WTC11 (cell line): ENCODE data around the gene PSMD6. TPM values are rescaled to one million over a fixed set of nuclear protein-coding genes. Genes with fewer than 3 reads are reported as not detected.

Experiments used
- ATAC-seq: fragments of 200-7000 bp; cut with Tn5 transposase; 2 replicates; pipeline ENCODE4 v1.10.0; 2021; ENCODE audit warnings: mild to moderate bottlenecking, moderate library complexity
- CTCF ChIA-PET: fragments of 300-600 bp; sonication (Branson Sonifier 250); formaldehyde crosslinking; loops from one replicate; lab custom pipeline; 2021; ENCODE audit warnings: antibody characterized with exemption; lab: Charles Lee
- POLR2A ChIA-PET: fragments of 350-600 bp; sonication (Branson Sonifier 250); formaldehyde crosslinking; loops from one replicate; lab custom pipeline; 2021; ENCODE audit warnings: antibody characterized with exemption; lab: Charles Lee
- DNase-seq: peaks from one replicate; pipeline ENCODE4 v3.0.0; 2021; ENCODE audit warnings: low spot score
- H3K27ac Mint-ChIP-seq: 2 replicates; pipeline ENCODE4 v1.8.0; 2021; ENCODE audit warnings: mixed read lengths
- H3K27me3 Mint-ChIP-seq: 2 replicates; pipeline ENCODE4 v1.8.0; 2021; ENCODE audit warnings: low read depth, mild to moderate bottlenecking, moderate library complexity, mixed read lengths
- H3K36me3 Mint-ChIP-seq: 2 replicates; pipeline ENCODE4 v1.8.0; 2021; ENCODE audit warnings: mixed read lengths
- H3K4me1 Mint-ChIP-seq: 2 replicates; pipeline ENCODE4 v1.8.0; 2022; ENCODE audit warnings: mixed read lengths
- H3K4me3 Mint-ChIP-seq: 2 replicates; pipeline ENCODE4 v1.8.0; 2021; ENCODE audit warnings: mild to moderate bottlenecking, moderate library complexity, mixed read lengths
- H3K9me3 Mint-ChIP-seq: 2 replicates; pipeline ENCODE4 v1.8.0; 2021; ENCODE audit warnings: mixed read lengths
- ELF4 ChIP-seq: sonication (generic); formaldehyde crosslinking; IDR thresholded peaks from 2 replicates; pipeline ENCODE4 v1.8.1; 2022; ENCODE audit warnings: low read depth, mild to moderate bottlenecking, moderate library complexity, missing genetic modification reagents
- FOXP1 ChIP-seq: sonication (generic); formaldehyde crosslinking; IDR thresholded peaks from 2 replicates; pipeline ENCODE4 v1.8.0; 2022; ENCODE audit warnings: missing genetic modification reagents, mild to moderate bottlenecking, moderate library complexity, borderline replicate concordance
- GRHL2 ChIP-seq: fragments of 250-450 bp; sonication (Bioruptor Pico); IDR thresholded peaks from 2 replicates; pipeline ENCODE4 v1.8.0; 2022; ENCODE audit warnings: mild to moderate bottlenecking, moderate library complexity; ENCODE audit not compliant: insufficient replicate concordance, severe bottlenecking
- GTF2I ChIP-seq: fragments of 250-450 bp; sonication (Bioruptor Pico); conservative IDR thresholded peaks from 2 replicates; pipeline ENCODE4 v1.4.0; 2021; ENCODE audit warnings: mild to moderate bottlenecking
- JUN ChIP-seq: sonication (generic); formaldehyde crosslinking; IDR thresholded peaks from 2 replicates; pipeline ENCODE4 v1.8.0; 2023; ENCODE audit warnings: mild to moderate bottlenecking, missing genetic modification reagents
- MXD4 ChIP-seq: fragments of 250-450 bp; sonication (Bioruptor Pico); IDR thresholded peaks from 2 replicates; pipeline ENCODE4 v1.8.0; 2021; ENCODE audit warnings: mild to moderate bottlenecking, moderate library complexity, borderline replicate concordance
- NFATC4 ChIP-seq: fragments of 250-450 bp; sonication (Bioruptor Pico); IDR thresholded peaks from 2 replicates; pipeline ENCODE4 v1.9.0; 2021; ENCODE audit warnings: mild to moderate bottlenecking
- OVOL2 ChIP-seq: fragments of 250-450 bp; sonication (Bioruptor Pico); IDR thresholded peaks from 2 replicates; pipeline ENCODE4 v1.9.0; 2021; ENCODE audit warnings: mild to moderate bottlenecking, borderline replicate concordance
- SMAD3 ChIP-seq: sonication (generic); formaldehyde crosslinking; IDR thresholded peaks from 2 replicates; pipeline ENCODE4 v1.8.0; 2022; ENCODE audit warnings: missing genetic modification reagents, mild to moderate bottlenecking, borderline replicate concordance
- SMAD4 ChIP-seq: sonication (generic); formaldehyde crosslinking; IDR thresholded peaks from 2 replicates; pipeline ENCODE4 v1.8.0; 2022; ENCODE audit warnings: mild to moderate bottlenecking, missing genetic modification reagents
- SP1 ChIP-seq: sonication (generic); formaldehyde crosslinking; conservative IDR thresholded peaks from 2 replicates; pipeline ENCODE4 v1.8.1; 2022; ENCODE audit warnings: missing genetic modification reagents
- TCF7 ChIP-seq: sonication (generic); formaldehyde crosslinking; IDR thresholded peaks from 2 replicates; pipeline ENCODE4 v1.8.0; 2022; ENCODE audit warnings: mild to moderate bottlenecking, low read depth, missing genetic modification reagents, moderate library complexity
- ZBTB21 ChIP-seq: sonication (generic); formaldehyde crosslinking; IDR thresholded peaks from 2 replicates; pipeline ENCODE4 v1.8.1; 2023; ENCODE audit warnings: mild to moderate bottlenecking, missing genetic modification reagents, borderline replicate concordance
- ZNF138 ChIP-seq: sonication (generic); formaldehyde crosslinking; conservative IDR thresholded peaks from 2 replicates; pipeline ENCODE4 v1.8.1; 2022; ENCODE audit warnings: mild to moderate bottlenecking, moderate library complexity, missing genetic modification reagents
- ZNF263 ChIP-seq: sonication (generic); formaldehyde crosslinking; IDR thresholded peaks from 2 replicates; pipeline ENCODE4 v1.8.1; 2022; ENCODE audit warnings: low read depth, mild to moderate bottlenecking, moderate library complexity, missing genetic modification reagents
- ZNF416 ChIP-seq: fragments of 250-450 bp; sonication (Bioruptor Pico); IDR thresholded peaks from 2 replicates; pipeline ENCODE4 v1.9.0; 2021; ENCODE audit warnings: mild to moderate bottlenecking, inconsistent platforms
- total RNA-seq: library from RNA; stranded (reverse); gene quantifications from 3 replicates; pipeline ENCODE4 v1.2.3, GENCODE V29; 2021
- TF ChIP-seq, protein P1 (sequence below): sonication (generic); formaldehyde crosslinking; IDR thresholded peaks from 2 replicates; pipeline ENCODE4 v1.8.1; 2022; ENCODE audit warnings: mild to moderate bottlenecking, missing genetic modification reagents, moderate library complexity, borderline replicate concordance
- TF ChIP-seq, protein P2 (sequence below): fragments of 250-450 bp; sonication (Bioruptor Pico); IDR thresholded peaks from 2 replicates; pipeline ENCODE4 v1.9.0; 2021; ENCODE audit warnings: moderate library complexity, mild to moderate bottlenecking, inconsistent platforms, borderline replicate concordance
- TF ChIP-seq, protein P3 (sequence below): sonication (generic); formaldehyde crosslinking; IDR thresholded peaks from 2 replicates; pipeline ENCODE4 v1.8.1; 2023; ENCODE audit warnings: mild to moderate bottlenecking, moderate library complexity, missing genetic modification reagents
- TF ChIP-seq, protein P4 (sequence below): sonication (generic); formaldehyde crosslinking; IDR thresholded peaks from 2 replicates; pipeline ENCODE4 v1.8.0; 2022; ENCODE audit warnings: mild to moderate bottlenecking, missing genetic modification reagents
- TF ChIP-seq, protein P5 (sequence below): sonication (generic); formaldehyde crosslinking; IDR thresholded peaks from 2 replicates; pipeline ENCODE4 v1.8.0; 2022; ENCODE audit warnings: mild to moderate bottlenecking, missing genetic modification reagents
- TF ChIP-seq, protein P6 (sequence below): sonication (generic); formaldehyde crosslinking; IDR thresholded peaks from 2 replicates; pipeline ENCODE4 v1.8.0; 2023; ENCODE audit warnings: missing genetic modification reagents
- TF ChIP-seq, protein P7 (sequence below): sonication (generic); formaldehyde crosslinking; IDR thresholded peaks from 2 replicates; pipeline ENCODE4 v1.8.1; 2023; ENCODE audit warnings: mild to moderate bottlenecking, missing genetic modification reagents, moderate library complexity
- TF ChIP-seq, protein P8 (sequence below): fragments of 250-450 bp; sonication (Bioruptor Pico); IDR thresholded peaks from 2 replicates; pipeline ENCODE4 v1.8.0; 2021; ENCODE audit warnings: mild to moderate bottlenecking
- TF ChIP-seq, protein P9 (sequence below): sonication (generic); formaldehyde crosslinking; IDR thresholded peaks from 2 replicates; pipeline ENCODE4 v1.8.1; 2023; ENCODE audit warnings: mild to moderate bottlenecking, missing genetic modification reagents, borderline replicate concordance

PSMD6 gene
- total RNA-seq, 1 experiment from 2014 or later, result 105 TPM

DNA sequence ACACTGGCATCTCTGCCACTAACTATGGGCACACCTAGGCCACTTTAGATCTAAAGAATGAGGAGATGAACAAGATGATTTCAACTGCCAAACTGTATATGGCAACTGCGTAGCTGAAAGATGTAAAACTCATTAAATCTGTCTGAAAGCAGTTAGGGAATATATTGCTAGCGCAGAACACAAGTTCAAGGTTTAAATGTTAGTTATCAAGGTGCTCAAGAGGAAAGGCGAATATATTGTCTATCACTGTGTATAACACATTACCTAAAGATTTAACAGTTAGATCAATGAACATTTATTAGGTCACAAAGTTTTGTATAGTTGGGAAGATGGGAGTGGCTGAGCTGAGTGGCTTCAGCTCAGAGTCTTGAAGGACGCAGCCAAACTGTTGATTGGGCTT, 33.9 kb upstream of the PSMD6 start (continued):
- TF ChIP-seq, protein P1, sequence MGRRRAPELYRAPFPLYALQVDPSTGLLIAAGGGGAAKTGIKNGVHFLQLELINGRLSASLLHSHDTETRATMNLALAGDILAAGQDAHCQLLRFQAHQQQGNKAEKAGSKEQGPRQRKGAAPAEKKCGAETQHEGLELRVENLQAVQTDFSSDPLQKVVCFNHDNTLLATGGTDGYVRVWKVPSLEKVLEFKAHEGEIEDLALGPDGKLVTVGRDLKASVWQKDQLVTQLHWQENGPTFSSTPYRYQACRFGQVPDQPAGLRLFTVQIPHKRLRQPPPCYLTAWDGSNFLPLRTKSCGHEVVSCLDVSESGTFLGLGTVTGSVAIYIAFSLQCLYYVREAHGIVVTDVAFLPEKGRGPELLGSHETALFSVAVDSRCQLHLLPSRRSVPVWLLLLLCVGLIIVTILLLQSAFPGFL (CRISPR knock-in tag), result no peak
- TF ChIP-seq OVOL2 (CRISPR knock-in tag) (no peak), ZNF138 (no peak), MXD4 (CRISPR knock-in tag) (no peak), GTF2I (no peak), ZNF263 (CRISPR knock-in tag) (no peak), JUN (CRISPR knock-in tag) (no peak), NFATC4 (no peak), TCF7 (CRISPR knock-in tag) (no peak), FOXP1 (CRISPR knock-in tag) (no peak)
- TF ChIP-seq, protein P2, sequence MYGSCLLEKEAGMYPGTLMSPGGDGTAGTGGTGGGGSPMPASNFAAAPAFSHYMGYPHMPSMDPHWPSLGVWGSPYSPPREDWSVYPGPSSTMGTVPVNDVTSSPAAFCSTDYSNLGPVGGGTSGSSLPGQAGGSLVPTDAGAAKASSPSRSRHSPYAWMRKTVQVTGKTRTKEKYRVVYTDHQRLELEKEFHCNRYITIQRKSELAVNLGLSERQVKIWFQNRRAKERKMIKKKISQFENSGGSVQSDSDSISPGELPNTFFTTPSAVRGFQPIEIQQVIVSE (CRISPR knock-in tag), result no peak
- TF ChIP-seq, protein P3, sequence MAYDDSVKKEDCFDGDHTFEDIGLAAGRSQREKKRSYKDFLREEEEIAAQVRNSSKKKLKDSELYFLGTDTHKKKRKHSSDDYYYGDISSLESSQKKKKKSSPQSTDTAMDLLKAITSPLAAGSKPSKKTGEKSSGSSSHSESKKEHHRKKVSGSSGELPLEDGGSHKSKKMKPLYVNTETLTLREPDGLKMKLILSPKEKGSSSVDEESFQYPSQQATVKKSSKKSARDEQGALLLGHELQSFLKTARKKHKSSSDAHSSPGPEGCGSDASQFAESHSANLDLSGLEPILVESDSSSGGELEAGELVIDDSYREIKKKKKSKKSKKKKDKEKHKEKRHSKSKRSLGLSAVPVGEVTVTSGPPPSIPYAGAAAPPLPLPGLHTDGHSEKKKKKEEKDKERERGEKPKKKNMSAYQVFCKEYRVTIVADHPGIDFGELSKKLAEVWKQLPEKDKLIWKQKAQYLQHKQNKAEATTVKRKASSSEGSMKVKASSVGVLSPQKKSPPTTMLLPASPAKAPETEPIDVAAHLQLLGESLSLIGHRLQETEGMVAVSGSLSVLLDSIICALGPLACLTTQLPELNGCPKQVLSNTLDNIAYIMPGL, result no peak
- TF ChIP-seq, protein P4, sequence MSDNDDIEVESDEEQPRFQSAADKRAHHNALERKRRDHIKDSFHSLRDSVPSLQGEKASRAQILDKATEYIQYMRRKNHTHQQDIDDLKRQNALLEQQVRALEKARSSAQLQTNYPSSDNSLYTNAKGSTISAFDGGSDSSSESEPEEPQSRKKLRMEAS, result no peak
- TF ChIP-seq, protein P5, sequence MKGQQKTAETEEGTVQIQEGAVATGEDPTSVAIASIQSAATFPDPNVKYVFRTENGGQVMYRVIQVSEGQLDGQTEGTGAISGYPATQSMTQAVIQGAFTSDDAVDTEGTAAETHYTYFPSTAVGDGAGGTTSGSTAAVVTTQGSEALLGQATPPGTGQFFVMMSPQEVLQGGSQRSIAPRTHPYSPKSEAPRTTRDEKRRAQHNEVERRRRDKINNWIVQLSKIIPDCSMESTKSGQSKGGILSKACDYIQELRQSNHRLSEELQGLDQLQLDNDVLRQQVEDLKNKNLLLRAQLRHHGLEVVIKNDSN (CRISPR knock-in tag), result no peak
- TF ChIP-seq, protein P6, sequence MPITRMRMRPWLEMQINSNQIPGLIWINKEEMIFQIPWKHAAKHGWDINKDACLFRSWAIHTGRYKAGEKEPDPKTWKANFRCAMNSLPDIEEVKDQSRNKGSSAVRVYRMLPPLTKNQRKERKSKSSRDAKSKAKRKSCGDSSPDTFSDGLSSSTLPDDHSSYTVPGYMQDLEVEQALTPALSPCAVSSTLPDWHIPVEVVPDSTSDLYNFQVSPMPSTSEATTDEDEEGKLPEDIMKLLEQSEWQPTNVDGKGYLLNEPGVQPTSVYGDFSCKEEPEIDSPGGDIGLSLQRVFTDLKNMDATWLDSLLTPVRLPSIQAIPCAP (CRISPR knock-in tag), result no peak
- TF ChIP-seq, protein P7, sequence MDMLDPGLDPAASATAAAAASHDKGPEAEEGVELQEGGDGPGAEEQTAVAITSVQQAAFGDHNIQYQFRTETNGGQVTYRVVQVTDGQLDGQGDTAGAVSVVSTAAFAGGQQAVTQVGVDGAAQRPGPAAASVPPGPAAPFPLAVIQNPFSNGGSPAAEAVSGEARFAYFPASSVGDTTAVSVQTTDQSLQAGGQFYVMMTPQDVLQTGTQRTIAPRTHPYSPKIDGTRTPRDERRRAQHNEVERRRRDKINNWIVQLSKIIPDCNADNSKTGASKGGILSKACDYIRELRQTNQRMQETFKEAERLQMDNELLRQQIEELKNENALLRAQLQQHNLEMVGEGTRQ, result no peak

DNA sequence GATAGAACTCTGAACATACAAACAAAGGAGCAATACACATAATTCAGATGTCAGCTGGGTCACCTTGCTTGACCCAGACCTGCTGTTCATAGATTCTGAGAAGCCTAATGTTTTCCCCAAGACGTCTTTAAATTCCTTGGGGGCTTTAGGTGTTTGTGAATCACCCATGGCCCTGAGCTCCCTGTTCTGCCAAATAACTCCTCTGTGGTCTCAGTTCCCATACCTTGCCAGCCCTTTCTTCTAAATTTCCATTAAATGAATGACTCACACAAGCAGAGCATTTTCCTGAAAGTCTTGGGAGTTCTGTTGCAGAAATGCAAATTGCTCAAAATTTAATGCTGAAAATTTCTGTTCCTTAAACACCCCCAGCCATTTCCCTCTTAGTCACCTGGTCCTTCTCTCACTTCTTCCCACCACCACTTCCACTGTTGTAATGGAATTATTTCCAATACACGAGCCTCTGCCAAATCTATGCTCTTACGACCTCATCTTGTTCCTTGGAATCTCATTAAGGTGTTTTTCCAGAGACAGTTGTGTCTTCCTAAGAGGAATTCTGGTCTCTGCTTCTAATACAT, 33.4 kb upstream of the PSMD6 start:
- 0 out of 2 replicates have a peak, but pooled peaks cover 1% of the 10 kb centered on the region for H3K4me1 Mint-ChIP-seq
- H3K27ac Mint-ChIP-seq, result no peak overlapping the region; the same call in 1 of the 2 replicates
- H3K4me3 Mint-ChIP-seq, result no peak overlapping the region
- POLR2A ChIA-PET, result interaction anchor here (0.6 kb wide), 1 partner anchor 392 kb away, joined by 3 read pairs; no protein-coding TSS in a partner anchor
- H3K36me3 Mint-ChIP-seq, result no peaks in the 10 kb centered on the region
- CTCF ChIA-PET, result interaction anchor here (0.6 kb wide), 1 partner anchor 33 kb away, joined by 6 read pairs; no protein-coding TSS in a partner anchor
- H3K27me3 Mint-ChIP-seq, result peaks cover 7% of the 10 kb centered on the region
- no peak for DNase-seq
- no peak for ATAC-seq
- H3K9me3 Mint-ChIP-seq, result no peaks in the 10 kb centered on the region
- TF ChIP-seq ELF4 (CRISPR knock-in tag) (no peak), SMAD4 (CRISPR knock-in tag) (no peak), GRHL2 (CRISPR knock-in tag) (no peak), SMAD3 (CRISPR knock-in tag) (no peak), ZNF416 (no peak), ZBTB21 (CRISPR knock-in tag) (no peak), SP1 (CRISPR knock-in tag) (no peak)
- TF ChIP-seq, protein P8, sequence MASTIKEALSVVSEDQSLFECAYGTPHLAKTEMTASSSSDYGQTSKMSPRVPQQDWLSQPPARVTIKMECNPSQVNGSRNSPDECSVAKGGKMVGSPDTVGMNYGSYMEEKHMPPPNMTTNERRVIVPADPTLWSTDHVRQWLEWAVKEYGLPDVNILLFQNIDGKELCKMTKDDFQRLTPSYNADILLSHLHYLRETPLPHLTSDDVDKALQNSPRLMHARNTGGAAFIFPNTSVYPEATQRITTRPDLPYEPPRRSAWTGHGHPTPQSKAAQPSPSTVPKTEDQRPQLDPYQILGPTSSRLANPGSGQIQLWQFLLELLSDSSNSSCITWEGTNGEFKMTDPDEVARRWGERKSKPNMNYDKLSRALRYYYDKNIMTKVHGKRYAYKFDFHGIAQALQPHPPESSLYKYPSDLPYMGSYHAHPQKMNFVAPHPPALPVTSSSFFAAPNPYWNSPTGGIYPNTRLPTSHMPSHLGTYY, result no peak
- TF ChIP-seq, protein P9, sequence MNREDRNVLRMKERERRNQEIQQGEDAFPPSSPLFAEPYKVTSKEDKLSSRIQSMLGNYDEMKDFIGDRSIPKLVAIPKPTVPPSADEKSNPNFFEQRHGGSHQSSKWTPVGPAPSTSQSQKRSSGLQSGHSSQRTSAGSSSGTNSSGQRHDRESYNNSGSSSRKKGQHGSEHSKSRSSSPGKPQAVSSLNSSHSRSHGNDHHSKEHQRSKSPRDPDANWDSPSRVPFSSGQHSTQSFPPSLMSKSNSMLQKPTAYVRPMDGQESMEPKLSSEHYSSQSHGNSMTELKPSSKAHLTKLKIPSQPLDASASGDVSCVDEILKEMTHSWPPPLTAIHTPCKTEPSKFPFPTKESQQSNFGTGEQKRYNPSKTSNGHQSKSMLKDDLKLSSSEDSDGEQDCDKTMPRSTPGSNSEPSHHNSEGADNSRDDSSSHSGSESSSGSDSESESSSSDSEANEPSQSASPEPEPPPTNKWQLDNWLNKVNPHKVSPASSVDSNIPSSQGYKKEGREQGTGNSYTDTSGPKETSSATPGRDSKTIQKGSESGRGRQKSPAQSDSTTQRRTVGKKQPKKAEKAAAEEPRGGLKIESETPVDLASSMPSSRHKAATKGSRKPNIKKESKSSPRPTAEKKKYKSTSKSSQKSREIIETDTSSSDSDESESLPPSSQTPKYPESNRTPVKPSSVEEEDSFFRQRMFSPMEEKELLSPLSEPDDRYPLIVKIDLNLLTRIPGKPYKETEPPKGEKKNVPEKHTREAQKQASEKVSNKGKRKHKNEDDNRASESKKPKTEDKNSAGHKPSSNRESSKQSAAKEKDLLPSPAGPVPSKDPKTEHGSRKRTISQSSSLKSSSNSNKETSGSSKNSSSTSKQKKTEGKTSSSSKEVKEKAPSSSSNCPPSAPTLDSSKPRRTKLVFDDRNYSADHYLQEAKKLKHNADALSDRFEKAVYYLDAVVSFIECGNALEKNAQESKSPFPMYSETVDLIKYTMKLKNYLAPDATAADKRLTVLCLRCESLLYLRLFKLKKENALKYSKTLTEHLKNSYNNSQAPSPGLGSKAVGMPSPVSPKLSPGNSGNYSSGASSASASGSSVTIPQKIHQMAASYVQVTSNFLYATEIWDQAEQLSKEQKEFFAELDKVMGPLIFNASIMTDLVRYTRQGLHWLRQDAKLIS (CRISPR knock-in tag), result no peak
